Dermis microvascular lymphatic vessel endothelial cell (primary cell): ENCODE results near the gene TRIP13. TPM values are rescaled to one million over a fixed set of nuclear protein-coding genes. Genes with fewer than 3 reads are reported as not detected.
"Not testable (repeated sequence)": the region's sequence is repeated elsewhere in the genome, so short reads cannot be mapped to it uniquely, and the experiment has no call there.

Experiments
- DNase-seq, 2 donors: peaks; one replicate each; pipeline versions ENCODE4 v3.0.0 to v3.0.0-alpha.2; 2010; ENCODE audit warnings: low read depth in 2 of 2
- total RNA-seq: library from RNA; depleted of rRNA; stranded (reverse); fragments of >200 nt; gene quantifications from 2 replicates; pipeline ENCODE4 v1.2.1, GENCODE V29; 2014

TRIP13 gene
- total RNA-seq, 1 donor from 2014 or later, result 19.4 TPM

GRCh38 chr5:891117-891836 is 1.4 kb upstream of the TRIP13 start:
- DNase-seq, result no peak

- DNase-seq, result peak in 1 of 2 donors; percentile 32
These were observed 769 bp upstream of the TRIP13 start for GRCh38 chr5:891837-892393.

GRCh38 chr5:893137-893506 is 438 bp downstream of the TRIP13 start:
- DNase-seq, result no peak

- no peak for DNase-seq
These were observed 1.0 kb downstream of the TRIP13 start for GRCh38 chr5:893711-894110.

GRCh38 chr5:900781-901180 is 8.1 kb downstream of the TRIP13 start:
- DNase-seq, result no peak

GRCh38 chr5:902129-902916 is 9.6 kb downstream of the TRIP13 start:
- DNase-seq, result no peak

GRCh38 chr5:903756-904096 is 11.0 kb downstream of the TRIP13 start:
- no peak for DNase-seq

- no peak for DNase-seq
These were observed 12.5 kb downstream of the TRIP13 start for GRCh38 chr5:905139-905642.

GRCh38 chr5:907366-907910 is 14.8 kb downstream of the TRIP13 start:
- no peak for DNase-seq

- no peak for DNase-seq
These were observed 15.5 kb downstream of the TRIP13 start for GRCh38 chr5:908172-908571.

GRCh38 chr5:909086-909485 is 16.4 kb downstream of the TRIP13 start:
- DNase-seq, result no peak

GRCh38 chr5:909994-910768 is 17.5 kb downstream of the TRIP13 start:
- no peak for DNase-seq

- no peak for DNase-seq
These were observed 18.1 kb downstream of the TRIP13 start for GRCh38 chr5:910769-911160.

- DNase-seq, result peak in 1 of 2 donors; percentile 48
These were observed 18.9 kb downstream of the TRIP13 start for GRCh38 chr5:911601-912000.

- DNase-seq, result peak in 1 of 2 donors; percentile 91
These were observed 19.8 kb downstream of the TRIP13 start for GRCh38 chr5:912280-913091.

- DNase-seq, result no peak
These were observed 21.5 kb downstream of the TRIP13 start for GRCh38 chr5:914174-914573.

GRCh38 chr5:914612-915011 is 21.9 kb downstream of the TRIP13 start:
- no peak for DNase-seq

- not testable (repeated sequence) for DNase-seq
These were observed 22.7 kb downstream of the TRIP13 start for GRCh38 chr5:915346-915745.

GRCh38 chr5:915946-916345 is 23.3 kb downstream of the TRIP13 start:
- no peak for DNase-seq

GRCh38 chr5:916441-917293 is 24.0 kb downstream of the TRIP13 start:
- no peak for DNase-seq
